Measurements from ENCODE around the gene NBPF15.
"Not testable (repeated sequence)": the region's sequence is repeated elsewhere in the genome, so short reads cannot be mapped to it uniquely, and the experiment has no call there.

DNA sequence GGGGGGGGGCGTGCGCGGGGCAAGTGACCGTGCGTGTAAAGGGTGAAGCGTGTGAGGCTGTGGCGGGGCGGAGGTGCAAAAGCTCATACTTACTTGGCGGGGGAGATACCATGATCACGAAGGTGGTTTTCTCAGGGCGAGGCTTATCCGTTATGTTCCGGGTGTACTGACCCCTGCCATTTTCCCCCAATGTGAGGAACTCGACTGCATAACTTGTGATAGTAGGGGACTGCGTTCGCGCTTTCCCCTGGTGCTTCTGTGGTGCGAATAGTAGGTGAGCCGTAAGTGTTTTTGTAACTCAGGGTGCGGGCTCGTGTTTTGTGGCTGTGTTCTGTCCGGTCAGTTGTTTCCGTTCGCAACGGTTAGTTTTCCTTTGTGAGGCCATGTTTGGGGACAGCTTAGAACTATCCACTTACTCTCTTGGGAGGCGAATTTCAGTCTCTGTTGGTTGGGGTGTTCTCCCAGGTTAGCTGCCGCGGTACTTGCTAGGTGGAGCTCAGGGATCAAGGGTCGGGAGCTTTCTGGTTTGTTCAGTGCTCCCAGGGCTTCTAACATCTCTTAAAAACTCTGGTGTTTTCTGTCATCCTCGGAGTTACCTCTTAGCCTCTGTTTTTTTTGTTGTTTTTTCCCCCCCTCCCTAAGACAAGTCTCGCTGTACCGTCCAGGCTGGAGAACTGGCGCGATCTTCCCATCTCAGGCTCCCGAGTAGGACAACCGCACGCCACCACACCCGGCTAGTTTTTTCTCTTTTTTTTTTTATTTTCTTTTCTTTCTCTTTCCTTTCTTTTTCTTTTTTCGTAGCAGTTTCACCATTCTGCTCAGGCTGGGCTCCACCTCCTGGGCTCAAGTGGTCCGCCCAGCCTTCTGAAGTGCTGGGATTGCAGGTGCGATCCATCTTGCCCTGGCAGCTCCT lies 48.7 kb downstream of the NBPF15 start:
- TF ChIP-seq, protein P1, sequence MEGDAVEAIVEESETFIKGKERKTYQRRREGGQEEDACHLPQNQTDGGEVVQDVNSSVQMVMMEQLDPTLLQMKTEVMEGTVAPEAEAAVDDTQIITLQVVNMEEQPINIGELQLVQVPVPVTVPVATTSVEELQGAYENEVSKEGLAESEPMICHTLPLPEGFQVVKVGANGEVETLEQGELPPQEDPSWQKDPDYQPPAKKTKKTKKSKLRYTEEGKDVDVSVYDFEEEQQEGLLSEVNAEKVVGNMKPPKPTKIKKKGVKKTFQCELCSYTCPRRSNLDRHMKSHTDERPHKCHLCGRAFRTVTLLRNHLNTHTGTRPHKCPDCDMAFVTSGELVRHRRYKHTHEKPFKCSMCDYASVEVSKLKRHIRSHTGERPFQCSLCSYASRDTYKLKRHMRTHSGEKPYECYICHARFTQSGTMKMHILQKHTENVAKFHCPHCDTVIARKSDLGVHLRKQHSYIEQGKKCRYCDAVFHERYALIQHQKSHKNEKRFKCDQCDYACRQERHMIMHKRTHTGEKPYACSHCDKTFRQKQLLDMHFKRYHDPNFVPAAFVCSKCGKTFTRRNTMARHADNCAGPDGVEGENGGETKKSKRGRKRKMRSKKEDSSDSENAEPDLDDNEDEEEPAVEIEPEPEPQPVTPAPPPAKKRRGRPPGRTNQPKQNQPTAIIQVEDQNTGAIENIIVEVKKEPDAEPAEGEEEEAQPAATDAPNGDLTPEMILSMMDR (IDR thresholded peaks at IDR 0.05): not testable (repeated sequence)
- peak; percentile 23 for TF ChIP-seq POLR2AphosphoS5 (IDR thresholded peaks at IDR 0.05)

Data from prostate gland (tissue), 2 donors.